SK-N-SH (cell line): ENCODE data around the gene SIAH3. TPM values are rescaled to one million over a fixed set of nuclear protein-coding genes. Genes with fewer than 3 reads are reported as not detected.

Experiments
- CTCF ChIA-PET: fragments of 300-600, 350-600 bp; formaldehyde crosslinking; extraction: SDS; loops from one replicate; lab custom pipeline; 2021; lab: Yijun Ruan, JAX
- POLR2A ChIA-PET: fragments of 350-600 bp; sonication (Branson Sonifier 250); formaldehyde crosslinking; extraction: SDS; loops from one replicate; lab custom pipeline; 2020; ENCODE audit warnings: antibody characterized with exemption, inconsistent platforms; lab: Yijun Ruan, JAX
- DNase-seq: peaks from one replicate; pipeline ENCODE4 v3.0.0; 2012
- H2AFZ ChIP-seq: fragments of 200-600 bp; sonication (generic); 2 replicates; pipeline ENCODE4 v1.8.1; 2016; ENCODE audit warnings: antibody characterized with exemption, mild to moderate bottlenecking, low read depth
- H3F3A ChIP-seq: fragments of 200-600 bp; sonication (generic); replicated peaks from 2 replicates; pipeline ENCODE3; 2016; ENCODE audit warnings: antibody characterized with exemption, mild to moderate bottlenecking; ENCODE audit not compliant: insufficient read depth
- H3K27ac ChIP-seq, 2 experiments: fragments of 200-500 bp in 1 of 2; fragments of 200-600 bp in 1 of 2; sonication (Bioruptor generic) in 1 of 2; sonication (generic), shearing (Covaris generic) in 1 of 2; 2 replicates each; pipeline versions ENCODE4 v1.5.1 to v1.6.1; 2014 to 2016; ENCODE audit warnings: low read depth in 2 of 2, inconsistent platforms in 1 of 2, low read length in 1 of 2, mild to moderate bottlenecking in 1 of 2, mixed read lengths in 1 of 2
- H3K27me3 ChIP-seq: fragments of 200-600 bp; sonication (generic), shearing (Covaris generic); 2 replicates; pipeline ENCODE4 v1.6.1; 2016; ENCODE audit warnings: mixed run types; ENCODE audit not compliant: insufficient read depth
- H3K36me3 ChIP-seq, 2 experiments: fragments of 200-500 bp in 1 of 2; fragments of 200-600 bp in 1 of 2; sonication (Bioruptor generic) in 1 of 2; sonication (generic) in 1 of 2; replicated peaks in 1 of 2; 2 replicates each; pipeline versions ENCODE3 to v1.5.1; 2014 to 2016; ENCODE audit warnings: low read length in 1 of 2, mild to moderate bottlenecking in 1 of 2; ENCODE audit not compliant: insufficient read depth in 2 of 2, control insufficient read depth in 1 of 2
- H3K4me1 ChIP-seq, 2 experiments: fragments of 200-500 bp in 1 of 2; fragments of 200-600 bp in 1 of 2; sonication (Bioruptor generic) in 1 of 2; sonication (generic), shearing (Covaris generic) in 1 of 2; 2 replicates each; pipeline versions ENCODE4 v1.5.1 to v1.6.1; 2014 to 2016; ENCODE audit warnings: low read depth in 1 of 2, low read length in 1 of 2, mixed run types in 1 of 2; ENCODE audit not compliant: insufficient read depth in 2 of 2, control insufficient read depth in 1 of 2
- H3K4me2 ChIP-seq: fragments of 200-600 bp; sonication (generic), shearing (Covaris generic); 2 replicates; pipeline ENCODE4 v1.6.1; 2017; ENCODE audit warnings: mixed run types
- H3K4me3 ChIP-seq, 2 experiments: fragments of 200-500 bp in 1 of 2; fragments of 200-600 bp in 1 of 2; sonication (Bioruptor generic) in 1 of 2; sonication (generic), shearing (Covaris generic) in 1 of 2; 2 replicates each; pipeline versions ENCODE4 v1.5.1 to v1.8.1; 2014 to 2016; ENCODE audit warnings: low read depth in 2 of 2, inconsistent platforms in 1 of 2, low read length in 1 of 2, mild to moderate bottlenecking in 1 of 2, mixed read lengths in 1 of 2, moderate library complexity in 1 of 2
- H3K79me2 ChIP-seq: fragments of 200-600 bp; sonication (generic); 2 replicates; pipeline ENCODE4 v1.8.1; 2017; ENCODE audit warnings: mild to moderate bottlenecking; ENCODE audit not compliant: insufficient read depth
- H3K9ac ChIP-seq: fragments of 200-600 bp; sonication (generic); 2 replicates; pipeline ENCODE4 v1.6.1; 2017; ENCODE audit warnings: mixed run types
- H3K9me2 ChIP-seq: fragments of 200-600 bp; sonication (generic); 2 replicates; pipeline ENCODE4 v1.6.1; 2017; ENCODE audit warnings: mixed run types
- H3K9me3 ChIP-seq: fragments of 200-600 bp; sonication (generic); 2 replicates; pipeline ENCODE4 v1.6.1; 2017; ENCODE audit warnings: mixed run types, mild to moderate bottlenecking, moderate library complexity
- H4K20me1 ChIP-seq: fragments of 200-600 bp; sonication (generic); 2 replicates; pipeline ENCODE4 v1.6.1; 2017; ENCODE audit warnings: mild to moderate bottlenecking, mixed run types; ENCODE audit not compliant: insufficient read depth
- GABPA ChIP-seq: IDR thresholded peaks from 2 replicates; pipeline ENCODE4 v1.4.0; 2012; ENCODE audit warnings: low read depth, mild to moderate bottlenecking
- GATA2 ChIP-seq: sonication (generic); formaldehyde crosslinking; IDR thresholded peaks from 2 replicates; pipeline ENCODE4 v1.5.0; 2020; ENCODE audit warnings: mild to moderate bottlenecking, missing genetic modification reagents
- MAX ChIP-seq: IDR thresholded peaks from 2 replicates; pipeline ENCODE4 v1.4.0; 2012; ENCODE audit warnings: low read depth
- MXI1 ChIP-seq: IDR thresholded peaks from 2 replicates; pipeline ENCODE4 v1.6.1; 2012; ENCODE audit warnings: mild to moderate bottlenecking, low read depth, low read length, improper control_type of control experiment
- REST ChIP-seq: IDR thresholded peaks from 2 replicates; pipeline ENCODE4 v1.6.1; 2012; ENCODE audit warnings: mild to moderate bottlenecking, low read depth, low read length, moderate library complexity
- RFX5 ChIP-seq: IDR thresholded peaks from 2 replicates; pipeline ENCODE4 v1.6.1; 2012; ENCODE audit warnings: mild to moderate bottlenecking, improper control_type of control experiment, low read length
- SIN3A ChIP-seq: IDR thresholded peaks from 2 replicates; pipeline ENCODE4 v1.6.1; 2012; ENCODE audit warnings: low read depth, mild to moderate bottlenecking, low read length, moderate library complexity, borderline replicate concordance
- TEAD4 ChIP-seq: IDR thresholded peaks from 2 replicates; pipeline ENCODE4 v1.4.0; 2012; ENCODE audit warnings: mild to moderate bottlenecking, borderline replicate concordance; ENCODE audit not compliant: insufficient read depth
- ZBTB33 ChIP-seq: IDR thresholded peaks from 2 replicates; pipeline ENCODE4 v1.4.0; 2012; ENCODE audit warnings: low read depth, borderline replicate concordance
- WGBS: methylation state at CpG from one replicate; pipeline ENCODE4 v1.1.6; 2017; ENCODE audit warnings: low lambda C conversion rate; 5-methylcytosine and 5-hydroxymethylcytosine counted together
- polyA plus RNA-seq, 3 experiments: library from polyadenylated mRNA; depleted of rRNA; stranded (reverse); fragments of >200 nt; gene quantifications; 2 replicates each; pipeline ENCODE4 v1.2.3, GENCODE V29; 2012
- TF ChIP-seq, protein P1 (sequence below): IDR thresholded peaks from 2 replicates; pipeline ENCODE4 v1.4.0; 2012; ENCODE audit warnings: low read depth, borderline replicate concordance

SIAH3 gene
- polyA plus RNA-seq, 1 of the 3 experiments (the other 2 are of a cell fraction): 0.08 TPM

DNA sequence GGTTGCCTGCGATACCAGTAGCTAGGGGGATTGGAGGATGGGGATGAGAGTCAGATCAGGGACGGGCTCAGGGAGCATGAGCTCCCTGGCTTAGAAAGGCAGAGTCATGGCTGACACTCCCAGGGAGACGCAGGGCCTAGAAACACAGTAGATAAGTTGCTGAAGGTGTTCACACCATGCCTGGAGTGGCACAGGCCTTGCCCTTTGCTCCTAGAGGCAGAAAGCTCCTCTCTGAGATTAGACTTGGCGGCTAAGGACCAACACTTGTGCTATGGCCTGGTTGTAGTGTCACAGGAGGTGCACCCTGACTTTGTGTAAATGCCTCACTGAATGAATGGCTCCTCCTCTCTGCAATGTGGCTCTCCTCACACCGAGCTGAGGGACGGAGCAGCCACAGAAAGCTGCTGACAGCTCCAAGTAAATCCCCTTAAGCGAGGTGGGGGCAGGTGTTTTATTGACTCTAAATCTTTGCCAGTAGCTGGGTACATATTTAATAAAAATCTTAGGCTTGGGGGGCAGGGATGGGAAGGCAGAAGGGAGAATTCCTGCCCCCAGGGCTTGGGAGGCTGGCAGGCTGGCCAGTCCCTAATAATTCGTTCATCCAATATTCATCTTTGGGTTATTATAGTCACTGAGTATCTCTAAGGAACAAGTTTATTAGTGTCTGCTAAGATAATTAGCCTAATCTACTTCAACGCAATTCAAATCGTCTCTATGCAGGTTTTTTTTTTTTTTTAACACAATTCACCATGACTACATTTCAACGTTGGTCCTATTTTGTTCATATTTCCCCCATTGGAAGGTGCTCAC lies 54.9 kb downstream of the SIAH3 start:
- no peaks in the 10 kb centered on the region for H3F3A ChIP-seq
- no peak overlapping the region for H3K27ac ChIP-seq
- H3K4me3 ChIP-seq: no peak overlapping the region
- H3K4me1 ChIP-seq: peaks cover 0 to 22% of the 10 kb centered on the region in 2 experiments; a peak in 3 of 4 replicates
- H3K9me3 ChIP-seq: no peaks in the 10 kb centered on the region
- no peak overlapping the region for H2AFZ ChIP-seq
- no peak for DNase-seq
- H4K20me1 ChIP-seq: no peaks in the 10 kb centered on the region
- CTCF ChIA-PET: interaction anchor here (1.6 to 3.2 kb wide), 4 partner anchors 11 to 364 kb away, joined by 4 to 21 read pairs (median 8); no protein-coding TSS in a partner anchor
- no peak overlapping the region for H3K9ac ChIP-seq
- no peaks in the 10 kb centered on the region for H3K27me3 ChIP-seq
- TF ChIP-seq RFX5: no peak
- TF ChIP-seq REST: no peak
- no peak for TF ChIP-seq ZBTB33
- no peak for TF ChIP-seq GATA2 (CRISPR knock-in tag)
- no peak for TF ChIP-seq SIN3A
- TF ChIP-seq GABPA: no peak
- no peak for TF ChIP-seq MXI1
- TF ChIP-seq, protein P1, sequence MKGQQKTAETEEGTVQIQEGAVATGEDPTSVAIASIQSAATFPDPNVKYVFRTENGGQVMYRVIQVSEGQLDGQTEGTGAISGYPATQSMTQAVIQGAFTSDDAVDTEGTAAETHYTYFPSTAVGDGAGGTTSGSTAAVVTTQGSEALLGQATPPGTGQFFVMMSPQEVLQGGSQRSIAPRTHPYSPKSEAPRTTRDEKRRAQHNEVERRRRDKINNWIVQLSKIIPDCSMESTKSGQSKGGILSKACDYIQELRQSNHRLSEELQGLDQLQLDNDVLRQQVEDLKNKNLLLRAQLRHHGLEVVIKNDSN: no peak
- no peak for TF ChIP-seq MAX
- TF ChIP-seq TEAD4: no peak
- H3K36me3 ChIP-seq: no peaks in the 10 kb centered on the region
- no peak overlapping the region for H3K4me2 ChIP-seq
- H3K79me2 ChIP-seq: no peaks in the 10 kb centered on the region
- POLR2A ChIA-PET: no interaction called here
- H3K9me2 ChIP-seq: no peaks in the 10 kb centered on the region
- WGBS: 62% methylated on average over 10 of the region's 11 CpGs
